ENCODE results near the gene MIS18A. TPM values are rescaled to one million over a fixed set of nuclear protein-coding genes. Genes with fewer than 3 reads are reported as not detected.
A peak's percentile ranks its signal among the peaks of the same experiment; 100 is the strongest.

The MIS18A gene
- polyA plus RNA-seq, 1 donor: 9.1 TPM

DNA sequence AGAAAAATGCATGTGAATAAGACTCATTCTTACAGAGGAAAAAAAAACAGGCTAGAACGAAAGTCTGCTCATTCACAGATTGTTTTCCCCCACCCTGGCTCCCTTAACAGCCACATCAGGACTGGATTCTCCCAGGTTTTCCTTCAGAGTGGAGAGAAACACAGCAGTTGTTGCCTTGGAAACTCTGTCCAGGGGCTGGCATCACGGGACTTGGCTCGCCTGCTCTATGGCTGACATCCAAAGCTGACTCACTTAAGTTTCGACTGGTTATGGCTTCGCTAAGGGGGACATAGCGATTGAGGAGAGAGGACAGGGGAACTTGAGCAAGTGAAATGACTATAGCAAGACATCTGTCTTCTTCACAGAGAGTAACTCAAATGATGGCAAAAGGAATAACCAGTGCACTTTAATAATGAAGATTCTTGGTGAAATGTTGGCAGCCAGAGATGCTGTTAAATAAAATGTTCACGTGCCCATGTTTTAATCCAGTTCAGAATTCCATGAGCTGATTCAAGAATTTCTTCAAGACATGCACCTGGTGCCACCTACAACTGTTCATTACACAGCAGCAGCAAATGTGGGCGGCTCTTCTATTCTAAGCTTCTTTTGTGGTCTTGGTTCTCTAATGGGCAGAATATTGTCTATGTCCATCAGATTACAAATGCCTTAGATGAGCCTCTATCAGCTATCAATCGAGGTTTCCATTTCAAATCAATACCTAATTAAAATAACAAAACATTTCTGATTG is 21.8 kb downstream of the MIS18A start:
- DNase-seq (ENCODE audit: low read depth): peak; percentile 53

- DNase-seq (ENCODE audit: low read depth): no peak
Observed at GRCh38 chr21:32256251-32256650, 22.6 kb downstream of the MIS18A start.

- no peak for DNase-seq (ENCODE audit: low read depth)
Observed at GRCh38 chr21:32253215-32253641, 25.6 kb downstream of the MIS18A start.

- DNase-seq (ENCODE audit: low read depth): no peak
Observed at GRCh38 chr21:32252136-32252535, 26.7 kb downstream of the MIS18A start.

DNA sequence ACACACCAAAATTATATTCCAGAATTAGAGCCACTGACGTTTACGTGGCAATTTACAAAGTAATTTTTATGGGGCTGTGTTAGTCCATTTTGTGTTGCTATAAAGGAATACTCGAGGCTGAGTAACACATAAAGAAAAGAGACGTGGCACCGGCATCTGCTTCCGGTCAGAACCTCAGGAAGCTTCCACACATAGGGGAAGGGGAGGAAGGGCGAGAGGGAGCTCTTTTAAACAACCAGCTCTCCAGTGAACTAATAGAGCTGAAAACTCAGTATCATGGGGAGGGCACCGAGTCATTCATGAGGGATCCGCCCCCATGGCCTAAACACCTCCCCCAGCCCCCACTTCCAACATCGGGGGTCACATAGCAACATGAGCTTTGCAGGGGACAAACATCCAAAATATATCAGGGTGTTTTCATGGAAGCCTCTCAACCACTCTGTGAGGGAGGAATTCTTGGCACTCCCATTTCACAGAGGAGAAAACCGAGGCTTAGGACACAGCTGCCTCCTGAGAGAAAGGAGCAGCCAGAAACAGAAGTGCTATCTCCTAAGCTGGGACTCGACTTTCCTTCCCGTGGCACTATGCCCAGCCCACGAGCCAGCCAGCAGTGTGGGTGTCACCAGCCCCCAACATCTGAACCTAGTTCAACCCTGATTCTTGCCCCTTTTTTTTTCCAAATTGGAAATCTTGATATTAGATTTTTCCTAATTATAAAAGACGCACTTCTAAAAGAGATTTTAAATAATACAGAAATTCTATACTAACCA is 29.2 kb downstream of the MIS18A start:
- DNase-seq (ENCODE audit: low read depth): no peak

- DNase-seq (ENCODE audit: low read depth): no peak
Observed at GRCh38 chr21:32248571-32249461, 30.0 kb downstream of the MIS18A start.

GRCh38 chr21:32246571-32247140 is 32.2 kb downstream of the MIS18A start:
- DNase-seq (ENCODE audit: low read depth): no peak

- DNase-seq (ENCODE audit: low read depth): no peak
Observed at GRCh38 chr21:32245971-32246370, 32.9 kb downstream of the MIS18A start.

DNA sequence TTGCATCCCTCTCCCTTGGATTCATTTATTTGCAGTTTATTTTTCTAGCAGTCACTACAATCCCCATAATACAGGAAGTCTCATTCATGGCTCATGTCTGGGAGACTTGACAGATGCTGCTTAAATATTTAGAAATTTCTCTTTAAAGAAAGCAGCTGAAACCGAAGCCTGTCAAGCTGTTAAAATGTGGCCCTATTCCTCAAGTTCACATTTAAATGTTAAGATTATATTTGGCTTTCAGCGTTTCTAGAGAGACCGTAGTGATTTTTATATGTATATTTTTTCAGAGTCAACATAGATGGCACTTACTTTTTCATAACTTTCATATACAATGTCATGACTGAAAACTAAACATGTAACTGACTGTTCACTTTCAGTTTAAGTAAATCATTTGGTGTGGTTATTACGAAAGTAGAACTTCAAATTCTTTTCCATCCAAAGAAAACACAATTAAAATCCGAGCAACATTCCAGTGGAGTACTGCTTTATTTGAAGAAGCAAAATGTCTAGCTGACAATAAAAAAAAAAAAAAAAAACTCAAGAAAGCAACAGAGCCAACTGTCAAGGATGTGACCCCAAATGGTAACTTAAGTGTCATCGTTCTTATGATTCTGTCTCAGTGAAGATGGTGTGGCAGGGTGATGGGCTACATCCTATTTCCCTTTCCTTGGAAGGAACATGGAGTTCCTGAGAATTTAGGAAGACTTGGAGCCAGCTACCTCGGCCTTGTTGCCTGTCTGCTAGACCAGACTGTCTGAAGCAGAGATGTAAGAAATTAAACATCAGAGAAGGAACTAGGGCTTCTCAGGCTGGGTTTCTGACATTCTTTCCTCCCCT is 37.8 kb downstream of the MIS18A start:
- DNase-seq (ENCODE audit: low read depth): no peak

GRCh38 chr21:32239551-32239950 is 39.3 kb downstream of the MIS18A start:
- no peak for DNase-seq (ENCODE audit: low read depth)

- no peak for DNase-seq (ENCODE audit: low read depth)
Observed at GRCh38 chr21:32238063-32238462, 40.8 kb downstream of the MIS18A start.

- DNase-seq (ENCODE audit: low read depth): no peak
Observed at GRCh38 chr21:32237021-32237420, 41.8 kb downstream of the MIS18A start.

DNA sequence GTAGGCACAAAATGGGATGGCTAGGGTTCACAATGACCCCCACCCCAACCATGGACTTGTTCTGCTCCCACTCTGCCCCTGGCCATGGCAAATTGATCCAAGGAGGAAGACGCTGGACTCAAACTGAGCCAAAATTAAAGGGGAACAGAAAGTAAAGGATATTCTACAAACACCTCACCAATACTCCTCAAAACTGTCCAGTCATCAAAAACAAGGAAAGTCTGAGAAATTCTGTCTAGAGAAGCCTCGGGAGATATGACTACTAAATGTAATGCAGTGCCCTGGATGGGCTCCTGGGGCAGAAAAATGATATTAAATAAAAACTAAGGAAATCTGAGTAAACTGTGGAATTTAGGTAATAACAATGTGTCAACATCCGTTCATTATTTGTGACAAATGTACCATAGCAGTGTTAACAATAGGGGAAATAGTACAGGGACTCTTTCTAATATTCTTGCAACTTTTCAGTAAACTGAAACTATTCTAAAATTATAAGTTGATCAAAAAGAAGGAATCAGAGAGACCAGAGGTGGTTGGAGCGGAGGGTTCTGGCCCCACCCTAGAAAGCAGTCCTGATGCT is 45.0 kb downstream of the MIS18A start:
- no peak for DNase-seq (ENCODE audit: low read depth)

GRCh38 chr21:32233055-32233546 is 45.7 kb downstream of the MIS18A start:
- DNase-seq (ENCODE audit: low read depth): no peak

DNA sequence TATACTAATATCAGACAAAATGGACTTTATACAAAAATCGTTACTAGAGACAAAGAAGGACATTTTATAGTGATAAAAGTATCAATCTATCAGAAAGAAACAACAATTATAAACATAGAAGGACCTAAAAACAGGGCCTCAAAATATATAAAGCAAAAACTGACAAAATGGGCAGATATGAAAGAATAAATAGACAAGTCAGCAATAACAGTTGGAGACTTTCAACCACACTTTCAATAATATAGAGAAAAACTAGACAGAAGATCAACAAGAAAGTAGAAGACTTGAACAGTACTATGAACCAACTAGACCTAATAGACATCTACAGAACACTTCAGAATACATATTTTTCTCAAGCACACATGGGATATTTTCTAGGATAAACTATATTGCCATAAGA is 52.4 kb downstream of the MIS18A start:
- no peak for DNase-seq (ENCODE audit: low read depth)

Other genes starting within 250 kb of the MIS18A start
- not detected for gene MRAP, start 19.8 kb upstream of the MIS18A start, polyA plus RNA-seq (ENCODE audit: insufficient read length)
- gene URB1, start 114.0 kb upstream of the MIS18A start, polyA plus RNA-seq (ENCODE audit: insufficient read length): 12.4 TPM
- gene EVA1C, start 133.7 kb upstream of the MIS18A start, polyA plus RNA-seq (ENCODE audit: insufficient read length): 2.1 TPM